ENCODE data around the gene AKR1C2.
"Not testable (repeated sequence)": the region's sequence is repeated elsewhere in the genome, so short reads cannot be mapped to it uniquely, and the experiment has no call there.

Gene AKR1C2

GRCh38 chr10:4973294-4973693 lies 30.4 kb downstream of the AKR1C2 start:
- H3K27me3 ChIP-seq (ENCODE audit: insufficient read depth, low read length); H3K36me3 ChIP-seq (ENCODE audit: insufficient read depth, low read length); H3K4me1 ChIP-seq (ENCODE audit: insufficient read depth, low read length); H3K4me3 ChIP-seq (ENCODE audit: low read length); H2AFZ ChIP-seq (ENCODE audit: low read depth, low read length); H3K9me3 ChIP-seq (ENCODE audit: low read length): not testable (repeated sequence)

DNA sequence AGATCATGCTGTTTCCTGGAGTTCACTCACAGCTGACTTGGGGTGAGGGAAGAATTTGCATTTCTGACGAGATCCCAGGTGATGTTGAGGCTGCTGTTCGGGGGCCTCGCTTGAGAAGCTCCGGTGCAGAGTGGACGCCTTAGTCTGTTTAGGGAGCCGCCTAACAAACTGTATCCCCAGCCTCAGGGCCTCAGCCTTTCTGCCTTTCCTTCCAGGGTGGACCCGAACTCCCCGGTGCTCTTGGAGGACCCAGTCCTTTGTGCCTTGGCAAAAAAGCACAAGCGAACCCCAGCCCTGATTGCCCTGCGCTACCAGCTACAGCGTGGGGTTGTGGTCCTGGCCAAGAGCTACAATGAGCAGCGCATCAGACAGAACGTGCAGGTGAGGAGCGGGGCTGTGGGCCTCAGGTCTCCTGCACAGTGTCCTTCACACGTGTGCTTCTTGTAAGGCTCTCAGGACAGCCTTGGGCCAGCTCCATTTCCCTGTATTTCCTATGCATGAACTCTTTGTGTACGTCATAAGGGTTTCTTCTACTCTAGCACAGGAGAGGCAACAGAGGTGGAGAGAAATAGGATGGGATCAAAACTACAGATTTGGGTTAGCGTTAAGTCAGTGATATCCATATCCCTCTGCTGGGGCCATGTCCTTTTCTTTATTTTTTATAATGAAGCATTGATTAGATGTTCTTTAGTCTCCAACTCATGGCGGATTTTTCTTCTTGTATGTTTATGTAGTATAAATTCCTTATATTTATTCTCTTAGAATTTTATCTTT lies 31.1 kb downstream of the AKR1C2 start:
- H2AFZ ChIP-seq (ENCODE audit: low read depth, low read length); H3K4me3 ChIP-seq (ENCODE audit: low read length); H3K36me3 ChIP-seq (ENCODE audit: insufficient read depth, low read length); H3K27me3 ChIP-seq (ENCODE audit: insufficient read depth, low read length); H3K4me1 ChIP-seq (ENCODE audit: insufficient read depth, low read length); H3K9me3 ChIP-seq (ENCODE audit: low read length): not testable (repeated sequence)

DNA sequence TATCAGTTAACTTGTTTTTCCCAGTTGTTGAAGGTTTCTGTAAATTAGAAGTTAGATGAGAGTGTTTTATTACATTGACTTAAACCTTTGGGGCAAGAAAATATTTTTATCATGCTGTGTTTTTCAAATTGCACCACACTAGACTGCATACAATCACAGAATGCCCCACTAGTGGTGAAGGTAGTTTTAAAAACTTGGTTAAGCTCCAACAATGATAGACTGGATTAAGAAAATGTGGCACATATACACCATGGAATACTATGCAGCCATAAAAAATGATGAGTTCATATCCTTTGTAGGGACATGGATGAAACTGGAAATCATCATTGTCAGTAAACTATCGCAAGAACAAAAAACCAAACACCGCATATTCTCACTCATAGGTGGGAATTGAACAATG lies 33.3 kb downstream of the AKR1C2 start:
- H3K9me3 ChIP-seq (ENCODE audit: low read length); H3K4me3 ChIP-seq (ENCODE audit: low read length); H3K27me3 ChIP-seq (ENCODE audit: insufficient read depth, low read length); H3K36me3 ChIP-seq (ENCODE audit: insufficient read depth, low read length); H2AFZ ChIP-seq (ENCODE audit: low read depth, low read length); H3K4me1 ChIP-seq (ENCODE audit: insufficient read depth, low read length): not testable (repeated sequence)

DNA sequence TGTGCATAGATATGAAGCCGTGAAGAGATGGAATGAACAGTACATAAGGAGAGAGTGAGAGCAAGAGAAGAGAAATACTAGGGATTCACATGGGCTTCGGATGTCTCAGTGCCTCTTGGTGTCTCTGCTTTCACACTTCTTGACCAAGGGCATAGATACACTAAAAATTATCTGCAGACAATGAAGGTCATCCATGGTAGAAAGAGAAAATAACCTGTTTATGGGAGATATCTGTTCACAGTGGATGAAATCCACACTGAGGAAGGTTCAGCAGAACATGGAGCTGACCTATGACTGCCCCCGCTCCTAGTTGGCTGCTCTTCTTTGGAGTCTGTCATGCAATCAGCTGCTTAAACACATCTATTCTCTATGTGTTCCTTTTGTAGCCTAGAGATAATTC lies 34.4 kb downstream of the AKR1C2 start:
- not testable (repeated sequence) for H3K27me3 ChIP-seq (ENCODE audit: insufficient read depth, low read length); H3K36me3 ChIP-seq (ENCODE audit: insufficient read depth, low read length); H3K4me1 ChIP-seq (ENCODE audit: insufficient read depth, low read length); H2AFZ ChIP-seq (ENCODE audit: low read depth, low read length); H3K9me3 ChIP-seq (ENCODE audit: low read length); H3K4me3 ChIP-seq (ENCODE audit: low read length)

DNA sequence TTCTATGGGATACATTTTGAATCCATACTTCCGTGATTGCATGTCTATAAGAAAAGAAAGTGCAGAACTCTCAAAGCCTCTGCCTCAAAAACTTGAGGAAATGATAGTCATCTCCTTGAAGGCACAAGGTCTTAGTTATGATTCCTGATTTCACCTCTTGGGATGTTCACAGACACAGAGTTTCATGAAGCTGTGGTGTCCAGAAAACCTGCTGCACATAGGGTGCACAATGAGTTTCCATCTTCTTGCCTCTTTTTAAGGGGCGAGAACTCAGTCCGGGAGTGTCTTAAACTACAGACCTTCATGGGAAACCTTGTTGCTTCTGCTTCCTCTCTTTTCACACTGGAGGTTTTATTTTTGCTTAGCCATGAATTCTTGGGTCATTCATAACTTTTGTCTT lies 36.5 kb downstream of the AKR1C2 start:
- not testable (repeated sequence) for H2AFZ ChIP-seq (ENCODE audit: low read depth, low read length); H3K27me3 ChIP-seq (ENCODE audit: insufficient read depth, low read length); H3K4me1 ChIP-seq (ENCODE audit: insufficient read depth, low read length); H3K36me3 ChIP-seq (ENCODE audit: insufficient read depth, low read length); H3K9me3 ChIP-seq (ENCODE audit: low read length); H3K4me3 ChIP-seq (ENCODE audit: low read length)

- H3K27me3 ChIP-seq (ENCODE audit: insufficient read depth, low read length); H3K9me3 ChIP-seq (ENCODE audit: low read length); H3K4me1 ChIP-seq (ENCODE audit: insufficient read depth, low read length); H2AFZ ChIP-seq (ENCODE audit: low read depth, low read length); H3K36me3 ChIP-seq (ENCODE audit: insufficient read depth, low read length); H3K4me3 ChIP-seq (ENCODE audit: low read length): not testable (repeated sequence)
These were observed 37.9 kb downstream of the AKR1C2 start for GRCh38 chr10:4965763-4966162.

- not testable (repeated sequence) for H3K4me3 ChIP-seq (ENCODE audit: low read length); H3K36me3 ChIP-seq (ENCODE audit: insufficient read depth, low read length); H3K9me3 ChIP-seq (ENCODE audit: low read length); H2AFZ ChIP-seq (ENCODE audit: low read depth, low read length); H3K27me3 ChIP-seq (ENCODE audit: insufficient read depth, low read length); H3K4me1 ChIP-seq (ENCODE audit: insufficient read depth, low read length)
These were observed 39.9 kb downstream of the AKR1C2 start for GRCh38 chr10:4963815-4964154.

DNA sequence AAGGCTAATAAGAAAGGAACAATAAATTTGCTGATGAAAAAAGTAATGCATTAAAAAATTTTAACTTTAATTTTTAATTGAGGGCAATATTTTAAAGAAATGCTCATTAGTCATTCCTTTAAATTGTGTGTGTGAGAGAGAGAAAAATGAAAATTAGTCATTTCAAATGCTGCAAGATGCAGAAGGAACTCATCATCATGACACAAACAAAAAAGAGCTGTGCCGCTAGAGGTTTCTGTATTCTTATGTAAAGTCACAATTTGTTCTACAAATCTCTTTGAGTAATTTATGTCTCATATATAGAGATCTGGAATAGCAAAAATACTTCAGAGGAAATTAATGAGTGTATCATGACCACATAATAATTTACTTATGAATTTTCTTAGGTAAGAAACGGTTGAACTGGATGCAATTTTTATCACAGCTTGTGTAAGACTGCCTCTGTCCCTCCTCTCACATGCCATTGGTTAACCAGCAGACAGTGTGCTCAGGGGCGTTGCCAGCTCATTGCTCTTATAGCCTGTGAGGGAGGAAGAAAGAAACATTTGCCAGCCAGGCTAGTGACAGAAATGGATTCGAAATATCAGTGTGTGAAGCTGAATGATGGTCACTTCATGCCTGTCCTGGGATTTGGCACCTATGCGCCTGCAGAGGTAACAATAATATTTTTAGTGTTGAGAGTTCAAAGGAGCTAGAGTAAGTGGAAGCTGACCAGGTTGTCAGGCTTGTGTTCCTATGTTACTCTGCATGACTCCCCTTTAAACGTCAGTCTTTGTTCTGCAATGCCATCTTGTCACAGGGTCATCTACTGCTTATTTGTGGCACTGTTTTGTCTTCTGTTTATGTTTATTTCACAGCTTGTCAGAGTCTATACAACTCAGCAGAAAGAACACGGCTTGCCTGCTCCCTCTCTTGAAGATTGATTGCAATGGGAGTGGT lies 40.5 kb downstream of the AKR1C2 start, which contains the start of gene AKR1C1:
AKR1C1 (plus strand) TSS at position 540 of the 939 bp plus-strand sequence; CDS start at position 570, 30 bp downstream.
- not testable (repeated sequence) for H3K4me1 ChIP-seq (ENCODE audit: insufficient read depth, low read length); H3K9me3 ChIP-seq (ENCODE audit: low read length); H3K27me3 ChIP-seq (ENCODE audit: insufficient read depth, low read length); H2AFZ ChIP-seq (ENCODE audit: low read depth, low read length); H3K4me3 ChIP-seq (ENCODE audit: low read length); H3K36me3 ChIP-seq (ENCODE audit: insufficient read depth, low read length)

DNA sequence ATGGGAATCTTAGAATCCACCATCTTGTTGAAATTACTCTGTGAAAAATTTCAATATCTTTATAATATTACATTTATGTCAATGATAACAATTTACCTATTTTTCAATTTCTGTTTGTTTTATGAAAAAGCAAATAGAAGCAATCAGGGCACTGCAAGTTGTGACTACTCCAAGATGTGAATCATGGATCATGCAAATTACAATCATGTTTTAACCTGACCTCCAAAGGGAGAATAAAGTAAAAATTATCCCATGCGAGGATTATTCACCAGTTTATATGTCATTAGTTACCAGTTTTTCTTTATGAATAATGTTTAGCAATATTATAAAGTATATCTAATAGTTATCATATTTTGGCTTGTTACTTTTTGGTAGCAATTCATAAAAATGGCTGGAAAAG lies 41.3 kb downstream of the AKR1C2 start:
- H2AFZ ChIP-seq (ENCODE audit: low read depth, low read length); H3K9me3 ChIP-seq (ENCODE audit: low read length); H3K36me3 ChIP-seq (ENCODE audit: insufficient read depth, low read length); H3K4me1 ChIP-seq (ENCODE audit: insufficient read depth, low read length); H3K27me3 ChIP-seq (ENCODE audit: insufficient read depth, low read length); H3K4me3 ChIP-seq (ENCODE audit: low read length): not testable (repeated sequence)

GRCh38 chr10:4961558-4961957 lies 42.1 kb downstream of the AKR1C2 start:
- not testable (repeated sequence) for H3K36me3 ChIP-seq (ENCODE audit: insufficient read depth, low read length); H2AFZ ChIP-seq (ENCODE audit: low read depth, low read length); H3K4me1 ChIP-seq (ENCODE audit: insufficient read depth, low read length); H3K27me3 ChIP-seq (ENCODE audit: insufficient read depth, low read length); H3K9me3 ChIP-seq (ENCODE audit: low read length); H3K4me3 ChIP-seq (ENCODE audit: low read length)

- not testable (repeated sequence) for H2AFZ ChIP-seq (ENCODE audit: low read depth, low read length)
These were observed 46.6 kb downstream of the AKR1C2 start for GRCh38 chr10:4956955-4957645.

GRCh38 chr10:4956088-4956487 lies 47.6 kb downstream of the AKR1C2 start:
- H3K4me3 ChIP-seq (ENCODE audit: low read length); H3K9me3 ChIP-seq (ENCODE audit: low read length); H2AFZ ChIP-seq (ENCODE audit: low read depth, low read length); H3K36me3 ChIP-seq (ENCODE audit: insufficient read depth, low read length); H3K27me3 ChIP-seq (ENCODE audit: insufficient read depth, low read length); H3K4me1 ChIP-seq (ENCODE audit: insufficient read depth, low read length): not testable (repeated sequence)

More at GRCh38 chr10:4956955-4957645, 46.6 kb downstream of the AKR1C2 start:
- H3K4me1 ChIP-seq (ENCODE audit: insufficient read depth, low read length); H3K9me3 ChIP-seq (ENCODE audit: low read length); H3K4me3 ChIP-seq (ENCODE audit: low read length); H3K36me3 ChIP-seq (ENCODE audit: insufficient read depth, low read length); H3K27me3 ChIP-seq (ENCODE audit: insufficient read depth, low read length): not testable (repeated sequence)

GRCh38 chr10:4953405-4953804 lies 50.3 kb downstream of the AKR1C2 start:
- Histone ChIP-seq H3K4me3 (ENCODE audit: low read length) (no peak overlapping the region), H2AFZ (ENCODE audit: low read depth, low read length) (no peak overlapping the region), H3K9me3 (ENCODE audit: low read length) (no peaks in the 10 kb centered on the region), H3K27me3 (ENCODE audit: insufficient read depth, low read length) (no peaks in the 10 kb centered on the region), H3K36me3 (ENCODE audit: insufficient read depth, low read length) (no peaks in the 10 kb centered on the region), H3K4me1 (ENCODE audit: insufficient read depth, low read length) (no peaks in the 10 kb centered on the region)
